Gastrocnemius medialis (tissue), 4 donors: Measurements from ENCODE around the gene LNPEP.

Source experiments
- POLR2A ChIP-seq, 2 donors: fragments of 450-650 bp; IDR thresholded peaks; one replicate each; pipeline ENCODE4 v1.6.1; 2017; ENCODE audit warnings: antibody characterized with exemption in 2 of 2, mild to moderate bottlenecking in 2 of 2, moderate library complexity in 2 of 2
- TF ChIP-seq, protein P1 (sequence below), 5 experiments: fragments of 450-650 bp in 3 of 5; fragments of 200-600 bp in 2 of 5; sonication (generic) in 2 of 5; IDR thresholded peaks in 4 of 5; conservative IDR thresholded peaks in 1 of 5; 1 replicate in 4 of 5; 2 replicates in 1 of 5; pipeline ENCODE4 v1.5.1; 2016 to 2019; ENCODE audit warnings: antibody characterized with exemption in 5 of 5, mild to moderate bottlenecking in 3 of 5, moderate library complexity in 3 of 5

DNA sequence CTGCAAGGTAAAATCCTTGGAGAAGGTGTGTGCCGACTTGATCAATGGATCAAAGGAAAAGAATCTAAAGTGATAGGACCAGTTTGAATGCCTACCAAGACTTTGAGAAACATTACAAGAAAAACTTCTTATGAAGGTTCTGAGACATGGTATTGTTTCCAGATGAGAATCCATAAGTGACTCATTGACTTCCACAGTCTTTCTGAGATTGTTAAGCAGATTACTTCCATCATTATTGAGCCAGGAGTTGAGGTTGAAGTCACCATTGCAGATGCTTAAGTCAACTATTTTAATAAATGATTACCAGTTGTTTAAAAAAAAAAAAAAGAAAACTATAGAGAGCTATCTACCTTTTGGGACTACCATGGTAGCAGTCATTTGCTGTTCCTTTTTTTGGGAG is 7.0 kb downstream of the LNPEP start:
- TF ChIP-seq, protein P1, sequence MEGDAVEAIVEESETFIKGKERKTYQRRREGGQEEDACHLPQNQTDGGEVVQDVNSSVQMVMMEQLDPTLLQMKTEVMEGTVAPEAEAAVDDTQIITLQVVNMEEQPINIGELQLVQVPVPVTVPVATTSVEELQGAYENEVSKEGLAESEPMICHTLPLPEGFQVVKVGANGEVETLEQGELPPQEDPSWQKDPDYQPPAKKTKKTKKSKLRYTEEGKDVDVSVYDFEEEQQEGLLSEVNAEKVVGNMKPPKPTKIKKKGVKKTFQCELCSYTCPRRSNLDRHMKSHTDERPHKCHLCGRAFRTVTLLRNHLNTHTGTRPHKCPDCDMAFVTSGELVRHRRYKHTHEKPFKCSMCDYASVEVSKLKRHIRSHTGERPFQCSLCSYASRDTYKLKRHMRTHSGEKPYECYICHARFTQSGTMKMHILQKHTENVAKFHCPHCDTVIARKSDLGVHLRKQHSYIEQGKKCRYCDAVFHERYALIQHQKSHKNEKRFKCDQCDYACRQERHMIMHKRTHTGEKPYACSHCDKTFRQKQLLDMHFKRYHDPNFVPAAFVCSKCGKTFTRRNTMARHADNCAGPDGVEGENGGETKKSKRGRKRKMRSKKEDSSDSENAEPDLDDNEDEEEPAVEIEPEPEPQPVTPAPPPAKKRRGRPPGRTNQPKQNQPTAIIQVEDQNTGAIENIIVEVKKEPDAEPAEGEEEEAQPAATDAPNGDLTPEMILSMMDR (IDR thresholded peaks at IDR 0.05 in 4 of 5, conservative IDR thresholded peaks at IDR 0.05 in 1 of 5): no peak
- TF ChIP-seq POLR2A (IDR thresholded peaks at IDR 0.05): no peak
